Astrocyte (in vitro differentiated cells and primary cell): ENCODE results near the gene PCNX1. TPM values are rescaled to one million over a fixed set of nuclear protein-coding genes. Genes with fewer than 3 reads are reported as not detected.

Experiments used
- DNase-seq: peaks from one replicate; pipeline ENCODE4 v3.0.0-alpha.2; 2010; ENCODE audit warnings: low read depth
- FAIRE-seq: peaks from 2 replicates; lab custom pipeline; 2011; peaks lifted over from hg19 to GRCh38; lab: Jason Lieb, UNC
- H2AFZ ChIP-seq: 2 replicates; pipeline ENCODE4 v1.6.0; 2012; ENCODE audit warnings: low read depth, low read length, inconsistent platforms
- H3K27ac ChIP-seq: 2 replicates; pipeline ENCODE4 v1.5.1; 2011; ENCODE audit warnings: low read depth, low read length, inconsistent platforms
- H3K27me3 ChIP-seq: 2 replicates; pipeline ENCODE4 v1.6.0; 2011; ENCODE audit warnings: low read length, inconsistent platforms; ENCODE audit not compliant: insufficient read depth
- H3K36me3 ChIP-seq: 2 replicates; pipeline ENCODE4 v1.5.1; 2011; ENCODE audit warnings: low read length, inconsistent platforms; ENCODE audit not compliant: insufficient read depth
- H3K4me1 ChIP-seq: 2 replicates; pipeline ENCODE4 v1.5.1; 2011; ENCODE audit warnings: low read length, inconsistent platforms; ENCODE audit not compliant: insufficient read depth
- H3K4me2 ChIP-seq: 2 replicates; pipeline ENCODE4 v1.6.0; 2012; ENCODE audit warnings: low read length, inconsistent platforms
- H3K4me3 ChIP-seq: 2 replicates; pipeline ENCODE4 v1.5.1; 2011; ENCODE audit warnings: low read depth, mild to moderate bottlenecking, low read length, inconsistent platforms; ENCODE audit not compliant: insufficient read depth
- H3K79me2 ChIP-seq: 2 replicates; pipeline ENCODE4 v1.6.0; 2012; ENCODE audit warnings: mild to moderate bottlenecking, low read length, inconsistent platforms; ENCODE audit not compliant: insufficient read depth
- H3K9ac ChIP-seq: 2 replicates; pipeline ENCODE4 v1.6.0; 2012; ENCODE audit warnings: mild to moderate bottlenecking, low read length, inconsistent platforms
- H3K9me3 ChIP-seq: 2 replicates; pipeline ENCODE4 v1.5.1; 2012; ENCODE audit warnings: low read depth, mild to moderate bottlenecking, low read length, inconsistent platforms; ENCODE audit not compliant: insufficient read depth
- H4K20me1 ChIP-seq: 2 replicates; pipeline ENCODE4 v1.6.0; 2012; ENCODE audit warnings: low read length, inconsistent platforms; ENCODE audit not compliant: insufficient read depth
- H3K27ac Mint-ChIP-seq: one replicate; pipeline ENCODE4 v1.8.0; 2021; ENCODE audit warnings: mild to moderate bottlenecking, mixed read lengths; ENCODE audit not compliant: unreplicated experiment
- H3K27me3 Mint-ChIP-seq: one replicate; pipeline ENCODE4 v1.8.0; 2021; ENCODE audit warnings: low read depth, mixed read lengths; ENCODE audit not compliant: unreplicated experiment
- H3K36me3 Mint-ChIP-seq: one replicate; pipeline ENCODE4 v1.8.0; 2021; ENCODE audit warnings: low read depth, mixed read lengths; ENCODE audit not compliant: unreplicated experiment
- H3K4me1 Mint-ChIP-seq: one replicate; pipeline ENCODE4 v1.8.0; 2021; ENCODE audit warnings: low read depth, mixed read lengths; ENCODE audit not compliant: unreplicated experiment
- H3K4me3 Mint-ChIP-seq: one replicate; pipeline ENCODE4 v1.8.0; 2021; ENCODE audit warnings: mild to moderate bottlenecking, moderate library complexity, mixed read lengths; ENCODE audit not compliant: unreplicated experiment
- H3K9me3 Mint-ChIP-seq: one replicate; pipeline ENCODE4 v1.8.0; 2021; ENCODE audit warnings: mild to moderate bottlenecking, mixed read lengths; ENCODE audit not compliant: unreplicated experiment
- EZH2 ChIP-seq: IDR thresholded peaks from 2 replicates; pipeline ENCODE4 v1.6.1; 2012; ENCODE audit warnings: mild to moderate bottlenecking, low read length, inconsistent platforms; ENCODE audit not compliant: insufficient read depth
- total RNA-seq: library from RNA; stranded (reverse); gene quantifications from 2 replicates; pipeline ENCODE4 v1.2.1, GENCODE V29; 2021
- TF ChIP-seq, protein P1 (sequence below): IDR thresholded peaks from 2 replicates; pipeline ENCODE4 v1.5.1; 2011; ENCODE audit warnings: low read depth, mild to moderate bottlenecking, inconsistent platforms, low read length, moderate library complexity; ENCODE audit not compliant: insufficient read depth

The PCNX1 gene
- total RNA-seq, 1 donor from 2014 or later: 91.3 TPM

DNA sequence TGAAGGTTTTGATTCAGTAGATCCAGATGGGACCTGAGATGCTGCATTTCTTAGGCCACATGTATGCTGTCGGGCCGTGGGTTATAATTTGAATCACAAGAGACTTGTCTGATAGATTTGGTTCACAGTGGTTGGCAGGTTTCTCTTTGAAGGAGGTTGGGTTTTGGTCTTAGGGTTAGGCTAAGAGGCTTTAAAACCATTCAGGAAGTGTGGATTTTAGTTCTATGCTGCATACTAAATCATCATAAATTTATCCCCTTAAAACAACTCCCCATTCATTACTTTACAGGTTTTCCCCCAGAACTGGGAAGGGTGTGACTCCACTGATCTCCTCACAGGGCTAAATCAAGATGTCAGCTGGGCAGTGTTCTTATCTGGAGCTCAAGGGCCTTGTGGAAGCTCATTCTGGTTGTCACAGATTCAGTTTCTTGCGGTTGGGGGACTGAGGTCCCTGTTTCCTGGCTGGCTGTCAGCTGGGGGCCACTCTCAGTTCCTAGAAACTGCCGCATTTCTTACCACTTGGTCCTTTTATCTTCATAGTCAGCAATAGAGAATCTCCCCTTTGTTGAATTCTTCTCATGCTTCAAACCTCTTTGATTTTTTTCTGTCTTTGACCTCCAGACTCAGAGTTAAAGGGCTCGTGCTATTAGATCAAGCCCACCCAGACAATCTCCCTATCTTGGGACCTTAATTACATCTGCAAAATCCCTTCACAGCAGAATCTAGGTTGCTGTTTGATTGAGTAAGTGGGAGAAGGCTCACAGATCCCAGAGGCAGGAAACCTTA is 20.6 kb upstream of the PCNX1 start:
- Mint-ChIP-seq H3K27me3 (no peaks in the 10 kb centered on the region), H3K4me3 (no peak overlapping the region), H3K27ac (peak overlapping the region; percentile 86), H3K36me3 (no peaks in the 10 kb centered on the region), H3K9me3 (no peaks in the 10 kb centered on the region), H3K4me1 (peaks cover 62% of the 10 kb centered on the region)
- DNase-seq: no peak
- Histone ChIP-seq H3K4me3 (no peak overlapping the region), H2AFZ (peak overlapping the region; percentile 18), H3K36me3 (no peaks in the 10 kb centered on the region), H3K27ac (peak overlapping the region; percentile 31), H3K9me3 (no peaks in the 10 kb centered on the region), H3K4me1 (peaks cover 39% of the 10 kb centered on the region), H4K20me1 (no peaks in the 10 kb centered on the region), H3K27me3 (no peaks in the 10 kb centered on the region), H3K4me2 (peak overlapping the region; percentile 43), H3K79me2 (no peaks in the 10 kb centered on the region), H3K9ac (no peak overlapping the region)
- no peak for FAIRE-seq
- TF ChIP-seq, protein P1, sequence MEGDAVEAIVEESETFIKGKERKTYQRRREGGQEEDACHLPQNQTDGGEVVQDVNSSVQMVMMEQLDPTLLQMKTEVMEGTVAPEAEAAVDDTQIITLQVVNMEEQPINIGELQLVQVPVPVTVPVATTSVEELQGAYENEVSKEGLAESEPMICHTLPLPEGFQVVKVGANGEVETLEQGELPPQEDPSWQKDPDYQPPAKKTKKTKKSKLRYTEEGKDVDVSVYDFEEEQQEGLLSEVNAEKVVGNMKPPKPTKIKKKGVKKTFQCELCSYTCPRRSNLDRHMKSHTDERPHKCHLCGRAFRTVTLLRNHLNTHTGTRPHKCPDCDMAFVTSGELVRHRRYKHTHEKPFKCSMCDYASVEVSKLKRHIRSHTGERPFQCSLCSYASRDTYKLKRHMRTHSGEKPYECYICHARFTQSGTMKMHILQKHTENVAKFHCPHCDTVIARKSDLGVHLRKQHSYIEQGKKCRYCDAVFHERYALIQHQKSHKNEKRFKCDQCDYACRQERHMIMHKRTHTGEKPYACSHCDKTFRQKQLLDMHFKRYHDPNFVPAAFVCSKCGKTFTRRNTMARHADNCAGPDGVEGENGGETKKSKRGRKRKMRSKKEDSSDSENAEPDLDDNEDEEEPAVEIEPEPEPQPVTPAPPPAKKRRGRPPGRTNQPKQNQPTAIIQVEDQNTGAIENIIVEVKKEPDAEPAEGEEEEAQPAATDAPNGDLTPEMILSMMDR: no peak
- no peak for TF ChIP-seq EZH2

DNA sequence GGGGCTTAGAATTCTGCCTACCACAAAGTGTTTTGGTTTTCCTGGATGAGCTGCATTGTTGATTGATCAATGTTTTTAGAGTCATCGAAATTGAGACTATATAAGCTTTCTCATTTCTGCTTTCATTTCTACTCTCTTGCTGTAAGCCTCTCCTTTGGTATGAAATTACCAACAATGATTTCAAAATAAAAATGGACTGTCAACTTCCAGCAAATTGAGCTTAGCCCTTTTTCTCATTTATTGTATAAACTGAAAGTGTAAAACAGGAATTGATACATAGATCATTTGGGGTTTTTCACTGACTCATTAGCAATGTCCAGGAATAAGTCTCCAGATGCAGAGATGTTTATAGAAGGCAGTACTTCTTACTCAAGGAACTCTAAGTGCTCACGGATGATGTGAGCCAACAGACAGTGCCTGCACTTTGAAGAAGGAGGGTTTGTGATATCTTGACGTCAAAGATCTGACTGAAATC is 20.0 kb upstream of the PCNX1 start:
- Mint-ChIP-seq H3K36me3 (no peaks in the 10 kb centered on the region), H3K9me3 (no peaks in the 10 kb centered on the region), H3K27ac (peak overlapping the region; percentile 86), H3K27me3 (no peaks in the 10 kb centered on the region), H3K4me3 (no peak overlapping the region), H3K4me1 (peaks cover 64% of the 10 kb centered on the region)
- Histone ChIP-seq H3K36me3 (no peaks in the 10 kb centered on the region), H3K4me2 (peak overlapping the region; percentile 43), H3K27ac (peak overlapping the region; percentile 47), H2AFZ (no peak overlapping the region), H3K4me3 (no peak overlapping the region), H3K4me1 (peaks cover 39% of the 10 kb centered on the region), H3K9me3 (no peaks in the 10 kb centered on the region), H3K27me3 (no peaks in the 10 kb centered on the region), H4K20me1 (no peaks in the 10 kb centered on the region), H3K9ac (peak overlapping the region; percentile 40), H3K79me2 (no peaks in the 10 kb centered on the region)
- DNase-seq: peak; percentile 80
- no peak for TF ChIP-seq EZH2
- TF ChIP-seq, protein P1: no peak
- peak; percentile 47 for FAIRE-seq
